OCI-LY1 (cell line): Measurements from ENCODE around the gene SYNPO2.

Source experiments
- H2AFZ ChIP-seq: fragments of 200-600 bp; sonication (generic), shearing (Covaris generic); 2 replicates; pipeline ENCODE4 v1.6.0; 2014; ENCODE audit warnings: antibody characterized with exemption, mild to moderate bottlenecking, low read length
- H3F3A ChIP-seq: fragments of 200-600 bp; sonication (generic), shearing (Covaris generic); 2 replicates; pipeline ENCODE4 v1.6.0; 2014; ENCODE audit warnings: mild to moderate bottlenecking, antibody characterized with exemption, low read length, moderate library complexity; ENCODE audit not compliant: insufficient read depth
- H3K27ac ChIP-seq: fragments of 200-600 bp; sonication (generic); 2 replicates; pipeline ENCODE4 v1.5.1; 2014; ENCODE audit warnings: low read length, mixed run types, mild to moderate bottlenecking, low read depth; ENCODE audit not compliant: poor library complexity, severe bottlenecking
- H3K27me3 ChIP-seq: fragments of 200-600 bp; sonication (generic); 2 replicates; pipeline ENCODE4 v1.6.0; 2014; ENCODE audit warnings: antibody characterized with exemption, mild to moderate bottlenecking, low read length, moderate library complexity; ENCODE audit not compliant: insufficient read depth
- H3K36me3 ChIP-seq: fragments of 200-600 bp; sonication (generic); 2 replicates; pipeline ENCODE4 v1.6.1; 2014; ENCODE audit warnings: mild to moderate bottlenecking, antibody characterized with exemption, low read length, moderate library complexity, mixed read lengths; ENCODE audit not compliant: insufficient read depth
- H3K4me1 ChIP-seq: fragments of 200-600 bp; sonication (generic); 2 replicates; pipeline ENCODE4 v1.5.1; 2014; ENCODE audit warnings: mild to moderate bottlenecking, low read length, moderate library complexity; ENCODE audit not compliant: insufficient read depth, severe bottlenecking
- H3K4me2 ChIP-seq: fragments of 200-600 bp; sonication (generic), shearing (Covaris generic); 2 replicates; pipeline ENCODE4 v1.6.1; 2014; ENCODE audit warnings: low read length
- H3K4me3 ChIP-seq: fragments of 200-600 bp; sonication (generic); 2 replicates; pipeline ENCODE4 v1.5.1; 2014; ENCODE audit warnings: low read length, low read depth, mild to moderate bottlenecking, mixed read lengths; ENCODE audit not compliant: poor library complexity, severe bottlenecking
- H3K79me2 ChIP-seq: fragments of 200-600 bp; shearing (Covaris generic); 2 replicates; pipeline ENCODE4 v1.6.1; 2016; ENCODE audit warnings: mixed run types, low read length, mixed read lengths; ENCODE audit not compliant: insufficient read depth
- H3K9ac ChIP-seq: fragments of 200-600 bp; sonication (generic), shearing (Covaris generic); 2 replicates; pipeline ENCODE4 v1.6.1; 2014; ENCODE audit warnings: mild to moderate bottlenecking, low read length, mixed read lengths
- H3K9me2 ChIP-seq: fragments of 200-600 bp; sonication (generic), shearing (Covaris generic); 2 replicates; pipeline ENCODE4 v1.6.1; 2014; ENCODE audit warnings: low read depth, mild to moderate bottlenecking, low read length, mixed read lengths
- H3K9me3 ChIP-seq: fragments of 200-600 bp; shearing (Covaris generic); 2 replicates; pipeline ENCODE4 v1.6.1; 2014; ENCODE audit warnings: low read length, mixed read lengths
- H4K20me1 ChIP-seq: fragments of 200-600 bp; sonication (generic), shearing (Covaris generic); 2 replicates; pipeline ENCODE4 v1.6.0; 2016; ENCODE audit warnings: mild to moderate bottlenecking, low read length; ENCODE audit not compliant: insufficient read depth
- EZH2 ChIP-seq: fragments of 200-600 bp; sonication (generic), shearing (Covaris generic); IDR thresholded peaks from 2 replicates; pipeline ENCODE4 v1.8.0; 2017; ENCODE audit warnings: borderline replicate concordance, mixed run types, mild to moderate bottlenecking, antibody characterized with exemption, low read length, moderate library complexity, mixed read lengths
- TF ChIP-seq, protein P1 (sequence below): fragments of 200-600 bp; sonication (generic), shearing (Covaris generic); IDR thresholded peaks from 2 replicates; pipeline ENCODE4 v1.5.1; 2017; ENCODE audit warnings: mild to moderate bottlenecking, antibody characterized with exemption, low read length, moderate library complexity, mixed read lengths

Gene SYNPO2

DNA sequence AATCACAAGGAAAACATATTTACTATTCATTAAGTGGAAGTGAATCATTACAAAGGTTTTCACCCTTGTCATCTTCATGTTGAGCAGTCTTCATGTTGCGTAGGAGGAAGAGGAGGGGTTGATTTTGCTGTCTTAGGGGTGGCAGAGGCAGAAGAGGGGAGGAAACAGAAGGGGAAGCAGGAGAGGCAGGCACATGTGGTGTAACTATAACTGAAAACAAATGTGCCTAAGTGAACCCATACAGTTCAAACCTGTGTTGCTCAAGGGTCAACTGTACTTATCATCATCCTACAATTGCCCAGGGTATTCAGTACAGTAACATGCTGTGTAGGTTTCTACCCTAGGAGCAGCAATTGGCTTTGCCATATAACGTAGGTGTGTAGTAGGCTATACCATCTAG lies 47.2 kb downstream of the SYNPO2 start:
- no peak overlapping the region for H3K9ac ChIP-seq
- H3F3A ChIP-seq = no peaks in the 10 kb centered on the region
- no peaks in the 10 kb centered on the region for H3K9me2 ChIP-seq
- H4K20me1 ChIP-seq = no peaks in the 10 kb centered on the region
- H3K36me3 ChIP-seq = no peaks in the 10 kb centered on the region
- H3K27me3 ChIP-seq = no peaks in the 10 kb centered on the region
- H3K79me2 ChIP-seq = no peaks in the 10 kb centered on the region
- TF ChIP-seq EZH2 = no peak
- TF ChIP-seq, protein P1, sequence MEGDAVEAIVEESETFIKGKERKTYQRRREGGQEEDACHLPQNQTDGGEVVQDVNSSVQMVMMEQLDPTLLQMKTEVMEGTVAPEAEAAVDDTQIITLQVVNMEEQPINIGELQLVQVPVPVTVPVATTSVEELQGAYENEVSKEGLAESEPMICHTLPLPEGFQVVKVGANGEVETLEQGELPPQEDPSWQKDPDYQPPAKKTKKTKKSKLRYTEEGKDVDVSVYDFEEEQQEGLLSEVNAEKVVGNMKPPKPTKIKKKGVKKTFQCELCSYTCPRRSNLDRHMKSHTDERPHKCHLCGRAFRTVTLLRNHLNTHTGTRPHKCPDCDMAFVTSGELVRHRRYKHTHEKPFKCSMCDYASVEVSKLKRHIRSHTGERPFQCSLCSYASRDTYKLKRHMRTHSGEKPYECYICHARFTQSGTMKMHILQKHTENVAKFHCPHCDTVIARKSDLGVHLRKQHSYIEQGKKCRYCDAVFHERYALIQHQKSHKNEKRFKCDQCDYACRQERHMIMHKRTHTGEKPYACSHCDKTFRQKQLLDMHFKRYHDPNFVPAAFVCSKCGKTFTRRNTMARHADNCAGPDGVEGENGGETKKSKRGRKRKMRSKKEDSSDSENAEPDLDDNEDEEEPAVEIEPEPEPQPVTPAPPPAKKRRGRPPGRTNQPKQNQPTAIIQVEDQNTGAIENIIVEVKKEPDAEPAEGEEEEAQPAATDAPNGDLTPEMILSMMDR = no peak
- no peak overlapping the region for H3K4me3 ChIP-seq
- H3K4me1 ChIP-seq = no peaks in the 10 kb centered on the region
- no peak overlapping the region for H3K27ac ChIP-seq
- H2AFZ ChIP-seq = no peak overlapping the region
- no peaks in the 10 kb centered on the region for H3K9me3 ChIP-seq
- no peak overlapping the region for H3K4me2 ChIP-seq

DNA sequence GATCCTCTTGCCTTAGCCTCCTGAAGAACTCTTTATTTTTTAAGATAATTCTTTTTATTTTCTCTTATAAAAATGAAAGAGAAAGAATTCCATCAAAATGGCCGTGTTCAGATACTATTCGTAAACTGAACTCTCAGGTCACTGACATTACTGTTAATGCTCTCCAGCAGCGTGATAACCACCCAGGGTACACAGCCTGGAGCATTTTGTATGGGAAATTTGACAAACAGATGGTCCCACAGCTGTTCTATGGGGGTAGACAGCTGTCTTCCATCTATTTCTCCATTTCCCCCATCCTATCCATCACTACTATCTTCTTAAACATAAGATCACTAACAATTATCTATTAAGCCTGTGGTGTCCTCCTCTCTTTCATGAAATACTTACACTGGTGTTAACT lies 47.8 kb downstream of the SYNPO2 start:
- no peaks in the 10 kb centered on the region for H4K20me1 ChIP-seq
- no peaks in the 10 kb centered on the region for H3K79me2 ChIP-seq
- H3K27me3 ChIP-seq = no peaks in the 10 kb centered on the region
- no peak overlapping the region for H3K9ac ChIP-seq
- H3K27ac ChIP-seq = no peak overlapping the region
- H3F3A ChIP-seq = no peaks in the 10 kb centered on the region
- TF ChIP-seq, protein P1 = no peak
- TF ChIP-seq EZH2 = no peak
- no peak overlapping the region for H3K4me3 ChIP-seq
- no peak overlapping the region for H3K4me2 ChIP-seq
- H3K36me3 ChIP-seq = no peaks in the 10 kb centered on the region
- H3K9me3 ChIP-seq = no peaks in the 10 kb centered on the region
- H3K9me2 ChIP-seq = no peaks in the 10 kb centered on the region
- H3K4me1 ChIP-seq = no peaks in the 10 kb centered on the region
- H2AFZ ChIP-seq = no peak overlapping the region

DNA sequence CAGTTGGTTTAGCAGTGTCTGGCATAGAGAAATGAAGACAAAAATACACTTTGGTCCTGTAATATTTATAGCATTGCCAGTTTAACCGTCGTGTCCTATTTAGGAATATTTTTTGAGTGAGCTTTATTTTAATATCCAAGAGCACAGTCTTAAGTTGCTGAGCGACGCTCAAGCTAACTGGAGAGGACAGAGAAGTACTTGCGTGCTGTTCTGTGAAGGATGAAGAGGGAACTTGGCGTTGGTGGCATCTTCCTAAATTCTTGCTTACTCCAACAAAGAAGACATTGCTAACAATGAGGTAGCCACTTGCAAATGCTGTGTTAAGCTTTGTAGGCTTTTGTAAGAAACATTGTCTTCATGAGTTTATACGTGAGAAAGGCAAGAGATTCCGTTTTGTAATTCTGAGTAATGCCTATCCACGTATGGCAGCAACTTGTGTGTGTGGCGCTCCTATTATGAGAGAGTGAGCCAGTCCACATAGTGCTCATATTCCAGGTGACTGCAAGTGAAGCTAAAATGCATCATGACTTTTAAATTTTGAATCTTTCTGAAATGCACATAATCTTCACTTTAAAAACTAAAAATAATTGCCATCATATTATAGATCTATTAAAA lies 50.6 kb downstream of the SYNPO2 start:
- no peak overlapping the region for H3K4me2 ChIP-seq
- no peaks in the 10 kb centered on the region for H3K79me2 ChIP-seq
- no peaks in the 10 kb centered on the region for H3K36me3 ChIP-seq
- no peaks in the 10 kb centered on the region for H4K20me1 ChIP-seq
- no peak overlapping the region for H2AFZ ChIP-seq
- TF ChIP-seq EZH2 = no peak
- TF ChIP-seq, protein P1 = no peak
- H3K9ac ChIP-seq = no peak overlapping the region
- H3F3A ChIP-seq = no peaks in the 10 kb centered on the region
- no peak overlapping the region for H3K4me3 ChIP-seq
- H3K27me3 ChIP-seq = no peaks in the 10 kb centered on the region
- no peaks in the 10 kb centered on the region for H3K4me1 ChIP-seq
- no peaks in the 10 kb centered on the region for H3K9me2 ChIP-seq
- H3K27ac ChIP-seq = no peak overlapping the region
- no peaks in the 10 kb centered on the region for H3K9me3 ChIP-seq
